ENCODE measurements around the gene CRHR2.

DNA sequence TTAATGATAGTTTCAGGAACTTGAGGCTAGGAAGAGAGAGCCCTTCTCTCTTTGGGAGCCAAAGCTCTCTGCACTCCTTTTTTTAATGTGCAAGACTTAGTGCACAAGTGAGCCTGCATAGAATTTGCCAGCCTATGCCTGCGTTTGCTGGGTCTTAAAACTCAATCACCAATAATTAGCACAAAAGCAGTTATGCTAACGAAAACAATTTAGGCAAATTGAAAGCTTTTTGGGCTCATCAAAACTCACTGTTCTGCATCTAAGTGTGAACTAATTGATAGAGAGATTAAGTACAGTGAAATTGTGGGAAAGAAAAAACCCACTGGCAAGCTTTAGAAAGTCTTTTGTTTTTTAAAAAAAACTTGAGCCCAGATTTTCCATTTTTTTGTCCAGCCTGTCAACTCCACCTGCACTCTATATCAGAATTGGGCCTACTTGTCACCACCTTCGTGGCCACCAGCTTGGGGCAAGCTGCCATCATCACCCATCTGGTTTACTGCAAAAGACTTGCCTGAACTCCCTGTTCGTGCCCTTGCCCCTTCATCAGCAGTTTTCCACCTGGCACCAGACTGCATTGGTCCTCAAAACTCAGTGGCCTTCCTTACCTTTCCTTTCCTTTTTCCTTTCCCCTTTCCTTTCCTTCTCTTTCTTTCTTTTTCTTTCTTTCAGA, 37.8 kb downstream of the CRHR2 start:
- TF ChIP-seq, protein P1, sequence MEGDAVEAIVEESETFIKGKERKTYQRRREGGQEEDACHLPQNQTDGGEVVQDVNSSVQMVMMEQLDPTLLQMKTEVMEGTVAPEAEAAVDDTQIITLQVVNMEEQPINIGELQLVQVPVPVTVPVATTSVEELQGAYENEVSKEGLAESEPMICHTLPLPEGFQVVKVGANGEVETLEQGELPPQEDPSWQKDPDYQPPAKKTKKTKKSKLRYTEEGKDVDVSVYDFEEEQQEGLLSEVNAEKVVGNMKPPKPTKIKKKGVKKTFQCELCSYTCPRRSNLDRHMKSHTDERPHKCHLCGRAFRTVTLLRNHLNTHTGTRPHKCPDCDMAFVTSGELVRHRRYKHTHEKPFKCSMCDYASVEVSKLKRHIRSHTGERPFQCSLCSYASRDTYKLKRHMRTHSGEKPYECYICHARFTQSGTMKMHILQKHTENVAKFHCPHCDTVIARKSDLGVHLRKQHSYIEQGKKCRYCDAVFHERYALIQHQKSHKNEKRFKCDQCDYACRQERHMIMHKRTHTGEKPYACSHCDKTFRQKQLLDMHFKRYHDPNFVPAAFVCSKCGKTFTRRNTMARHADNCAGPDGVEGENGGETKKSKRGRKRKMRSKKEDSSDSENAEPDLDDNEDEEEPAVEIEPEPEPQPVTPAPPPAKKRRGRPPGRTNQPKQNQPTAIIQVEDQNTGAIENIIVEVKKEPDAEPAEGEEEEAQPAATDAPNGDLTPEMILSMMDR (conservative IDR thresholded peaks at IDR 0.05; ENCODE audit: low read depth in 2 of 2): no peak
- TF ChIP-seq POLR2AphosphoS5 (IDR thresholded peaks at IDR 0.05; ENCODE audit: low read depth): no peak
- TF ChIP-seq, protein P2, sequence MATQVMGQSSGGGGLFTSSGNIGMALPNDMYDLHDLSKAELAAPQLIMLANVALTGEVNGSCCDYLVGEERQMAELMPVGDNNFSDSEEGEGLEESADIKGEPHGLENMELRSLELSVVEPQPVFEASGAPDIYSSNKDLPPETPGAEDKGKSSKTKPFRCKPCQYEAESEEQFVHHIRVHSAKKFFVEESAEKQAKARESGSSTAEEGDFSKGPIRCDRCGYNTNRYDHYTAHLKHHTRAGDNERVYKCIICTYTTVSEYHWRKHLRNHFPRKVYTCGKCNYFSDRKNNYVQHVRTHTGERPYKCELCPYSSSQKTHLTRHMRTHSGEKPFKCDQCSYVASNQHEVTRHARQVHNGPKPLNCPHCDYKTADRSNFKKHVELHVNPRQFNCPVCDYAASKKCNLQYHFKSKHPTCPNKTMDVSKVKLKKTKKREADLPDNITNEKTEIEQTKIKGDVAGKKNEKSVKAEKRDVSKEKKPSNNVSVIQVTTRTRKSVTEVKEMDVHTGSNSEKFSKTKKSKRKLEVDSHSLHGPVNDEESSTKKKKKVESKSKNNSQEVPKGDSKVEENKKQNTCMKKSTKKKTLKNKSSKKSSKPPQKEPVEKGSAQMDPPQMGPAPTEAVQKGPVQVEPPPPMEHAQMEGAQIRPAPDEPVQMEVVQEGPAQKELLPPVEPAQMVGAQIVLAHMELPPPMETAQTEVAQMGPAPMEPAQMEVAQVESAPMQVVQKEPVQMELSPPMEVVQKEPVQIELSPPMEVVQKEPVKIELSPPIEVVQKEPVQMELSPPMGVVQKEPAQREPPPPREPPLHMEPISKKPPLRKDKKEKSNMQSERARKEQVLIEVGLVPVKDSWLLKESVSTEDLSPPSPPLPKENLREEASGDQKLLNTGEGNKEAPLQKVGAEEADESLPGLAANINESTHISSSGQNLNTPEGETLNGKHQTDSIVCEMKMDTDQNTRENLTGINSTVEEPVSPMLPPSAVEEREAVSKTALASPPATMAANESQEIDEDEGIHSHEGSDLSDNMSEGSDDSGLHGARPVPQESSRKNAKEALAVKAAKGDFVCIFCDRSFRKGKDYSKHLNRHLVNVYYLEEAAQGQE (IDR thresholded peaks at IDR 0.05; ENCODE audit: unreplicated experiment): no peak
- no peak for TF ChIP-seq CREB1 (CRISPR knock-in tag; IDR thresholded peaks at IDR 0.05; ENCODE audit: low read depth)
- no peak for TF ChIP-seq EZH2phosphoT487 (IDR thresholded peaks at IDR 0.05; ENCODE audit: unreplicated experiment)
- no peak for TF ChIP-seq EZH2 (IDR thresholded peaks at IDR 0.05; ENCODE audit: low read depth, unreplicated experiment)
- TF ChIP-seq JUNB (IDR thresholded peaks at IDR 0.05; ENCODE audit: unreplicated experiment): no peak
- TF ChIP-seq ZNF331 (CRISPR knock-in tag; IDR thresholded peaks at IDR 0.05; ENCODE audit: low read depth): no peak
- no peak for TF ChIP-seq NANOG (IDR thresholded peaks at IDR 0.05; ENCODE audit: borderline replicate concordance)
- TF ChIP-seq, protein P3, sequence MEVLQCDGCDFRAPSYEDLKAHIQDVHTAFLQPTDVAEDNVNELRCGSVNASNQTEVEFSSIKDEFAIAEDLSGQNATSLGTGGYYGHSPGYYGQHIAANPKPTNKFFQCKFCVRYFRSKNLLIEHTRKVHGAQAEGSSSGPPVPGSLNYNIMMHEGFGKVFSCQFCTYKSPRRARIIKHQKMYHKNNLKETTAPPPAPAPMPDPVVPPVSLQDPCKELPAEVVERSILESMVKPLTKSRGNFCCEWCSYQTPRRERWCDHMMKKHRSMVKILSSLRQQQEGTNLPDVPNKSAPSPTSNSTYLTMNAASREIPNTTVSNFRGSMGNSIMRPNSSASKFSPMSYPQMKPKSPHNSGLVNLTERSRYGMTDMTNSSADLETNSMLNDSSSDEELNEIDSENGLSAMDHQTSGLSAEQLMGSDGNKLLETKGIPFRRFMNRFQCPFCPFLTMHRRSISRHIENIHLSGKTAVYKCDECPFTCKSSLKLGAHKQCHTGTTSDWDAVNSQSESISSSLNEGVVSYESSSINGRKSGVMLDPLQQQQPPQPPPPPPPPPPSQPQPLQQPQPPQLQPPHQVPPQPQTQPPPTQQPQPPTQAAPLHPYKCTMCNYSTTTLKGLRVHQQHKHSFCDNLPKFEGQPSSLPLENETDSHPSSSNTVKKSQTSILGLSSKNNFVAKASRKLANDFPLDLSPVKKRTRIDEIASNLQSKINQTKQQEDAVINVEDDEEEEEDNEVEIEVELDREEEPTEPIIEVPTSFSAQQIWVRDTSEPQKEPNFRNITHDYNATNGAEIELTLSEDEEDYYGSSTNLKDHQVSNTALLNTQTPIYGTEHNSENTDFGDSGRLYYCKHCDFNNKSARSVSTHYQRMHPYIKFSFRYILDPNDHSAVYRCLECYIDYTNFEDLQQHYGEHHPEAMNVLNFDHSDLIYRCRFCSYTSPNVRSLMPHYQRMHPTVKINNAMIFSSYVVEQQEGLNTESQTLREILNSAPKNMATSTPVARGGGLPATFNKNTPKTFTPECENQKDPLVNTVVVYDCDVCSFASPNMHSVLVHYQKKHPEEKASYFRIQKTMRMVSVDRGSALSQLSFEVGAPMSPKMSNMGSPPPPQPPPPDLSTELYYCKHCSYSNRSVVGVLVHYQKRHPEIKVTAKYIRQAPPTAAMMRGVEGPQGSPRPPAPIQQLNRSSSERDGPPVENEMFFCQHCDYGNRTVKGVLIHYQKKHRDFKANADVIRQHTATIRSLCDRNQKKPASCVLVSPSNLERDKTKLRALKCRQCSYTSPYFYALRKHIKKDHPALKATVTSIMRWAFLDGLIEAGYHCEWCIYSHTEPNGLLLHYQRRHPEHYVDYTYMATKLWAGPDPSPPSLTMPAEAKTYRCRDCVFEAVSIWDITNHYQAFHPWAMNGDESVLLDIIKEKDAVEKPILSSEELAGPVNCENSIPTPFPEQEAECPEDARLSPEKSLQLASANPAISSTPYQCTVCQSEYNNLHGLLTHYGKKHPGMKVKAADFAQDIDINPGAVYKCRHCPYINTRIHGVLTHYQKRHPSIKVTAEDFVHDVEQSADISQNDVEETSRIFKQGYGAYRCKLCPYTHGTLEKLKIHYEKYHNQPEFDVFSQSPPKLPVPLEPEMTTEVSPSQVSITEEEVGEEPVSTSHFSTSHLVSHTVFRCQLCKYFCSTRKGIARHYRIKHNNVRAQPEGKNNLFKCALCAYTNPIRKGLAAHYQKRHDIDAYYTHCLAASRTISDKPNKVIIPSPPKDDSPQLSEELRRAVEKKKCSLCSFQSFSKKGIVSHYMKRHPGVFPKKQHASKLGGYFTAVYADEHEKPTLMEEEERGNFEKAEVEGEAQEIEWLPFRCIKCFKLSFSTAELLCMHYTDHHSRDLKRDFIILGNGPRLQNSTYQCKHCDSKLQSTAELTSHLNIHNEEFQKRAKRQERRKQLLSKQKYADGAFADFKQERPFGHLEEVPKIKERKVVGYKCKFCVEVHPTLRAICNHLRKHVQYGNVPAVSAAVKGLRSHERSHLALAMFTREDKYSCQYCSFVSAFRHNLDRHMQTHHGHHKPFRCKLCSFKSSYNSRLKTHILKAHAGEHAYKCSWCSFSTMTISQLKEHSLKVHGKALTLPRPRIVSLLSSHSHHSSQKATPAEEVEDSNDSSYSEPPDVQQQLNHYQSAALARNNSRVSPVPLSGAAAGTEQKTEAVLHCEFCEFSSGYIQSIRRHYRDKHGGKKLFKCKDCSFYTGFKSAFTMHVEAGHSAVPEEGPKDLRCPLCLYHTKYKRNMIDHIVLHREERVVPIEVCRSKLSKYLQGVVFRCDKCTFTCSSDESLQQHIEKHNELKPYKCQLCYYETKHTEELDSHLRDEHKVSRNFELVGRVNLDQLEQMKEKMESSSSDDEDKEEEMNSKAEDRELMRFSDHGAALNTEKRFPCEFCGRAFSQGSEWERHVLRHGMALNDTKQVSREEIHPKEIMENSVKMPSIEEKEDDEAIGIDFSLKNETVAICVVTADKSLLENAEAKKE (CRISPR knock-in tag; IDR thresholded peaks at IDR 0.05): no peak
- TF ChIP-seq ZNF114 (CRISPR knock-in tag; IDR thresholded peaks at IDR 0.05): no peak
- TF ChIP-seq STAT1 (IDR thresholded peaks at IDR 0.05; ENCODE audit: unreplicated experiment): no peak
- TF ChIP-seq, protein P4, sequence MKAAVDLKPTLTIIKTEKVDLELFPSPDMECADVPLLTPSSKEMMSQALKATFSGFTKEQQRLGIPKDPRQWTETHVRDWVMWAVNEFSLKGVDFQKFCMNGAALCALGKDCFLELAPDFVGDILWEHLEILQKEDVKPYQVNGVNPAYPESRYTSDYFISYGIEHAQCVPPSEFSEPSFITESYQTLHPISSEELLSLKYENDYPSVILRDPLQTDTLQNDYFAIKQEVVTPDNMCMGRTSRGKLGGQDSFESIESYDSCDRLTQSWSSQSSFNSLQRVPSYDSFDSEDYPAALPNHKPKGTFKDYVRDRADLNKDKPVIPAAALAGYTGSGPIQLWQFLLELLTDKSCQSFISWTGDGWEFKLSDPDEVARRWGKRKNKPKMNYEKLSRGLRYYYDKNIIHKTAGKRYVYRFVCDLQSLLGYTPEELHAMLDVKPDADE (IDR thresholded peaks at IDR 0.05): no peak

Measured in GM23338 (cell line).